NOMO-1 treated with dmso at 0.1 percent for 144 hours (cell line): ENCODE data around the gene PCDHGA7.
"Not testable (repeated sequence)": the region's sequence is repeated elsewhere in the genome, so short reads cannot be mapped to it uniquely, and the experiment has no call there.

Experiments used
- DNase-seq: peaks from one replicate; lab custom pipeline; 2025; ENCODE audit not compliant: unreplicated experiment; lab: John Stamatoyannopoulos, UW

The PCDHGA7 gene

DNA sequence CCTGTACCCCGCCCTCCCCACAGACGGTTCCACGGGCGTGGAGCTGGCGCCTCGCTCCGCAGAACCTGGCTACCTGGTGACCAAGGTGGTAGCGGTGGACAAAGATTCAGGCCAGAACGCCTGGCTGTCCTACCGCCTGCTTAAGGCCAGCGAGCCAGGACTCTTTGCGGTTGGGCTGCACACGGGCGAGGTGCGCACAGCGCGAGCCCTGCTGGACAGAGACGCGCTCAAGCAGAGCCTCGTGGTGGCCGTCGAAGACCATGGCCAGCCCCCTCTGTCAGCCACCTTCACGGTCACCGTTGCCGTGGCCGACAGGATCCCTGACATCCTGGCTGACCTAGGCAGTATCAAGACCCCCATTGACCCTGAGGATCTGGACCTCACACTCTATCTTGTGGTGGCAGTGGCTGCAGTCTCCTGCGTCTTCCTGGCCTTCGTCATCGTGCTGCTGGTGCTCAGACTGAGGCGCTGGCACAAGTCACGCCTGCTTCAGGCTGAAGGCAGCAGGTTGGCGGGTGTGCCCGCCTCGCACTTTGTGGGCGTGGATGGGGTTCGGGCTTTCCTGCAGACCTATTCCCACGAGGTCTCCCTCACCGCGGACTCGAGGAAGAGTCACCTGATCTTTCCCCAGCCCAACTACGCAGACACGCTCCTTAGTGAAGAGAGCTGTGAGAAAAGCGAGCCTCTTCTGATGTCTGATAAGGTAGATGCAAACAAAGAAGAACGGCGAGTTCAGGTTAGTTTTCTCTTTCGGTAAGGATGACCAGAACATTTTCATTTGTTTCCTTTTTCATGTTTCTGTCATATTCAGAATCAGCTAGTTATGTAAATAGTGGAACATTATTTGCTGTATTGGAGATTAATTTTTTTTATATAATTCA, 16.3 kb upstream of the PCDHGA7 start:
- no peak for DNase-seq

DNA sequence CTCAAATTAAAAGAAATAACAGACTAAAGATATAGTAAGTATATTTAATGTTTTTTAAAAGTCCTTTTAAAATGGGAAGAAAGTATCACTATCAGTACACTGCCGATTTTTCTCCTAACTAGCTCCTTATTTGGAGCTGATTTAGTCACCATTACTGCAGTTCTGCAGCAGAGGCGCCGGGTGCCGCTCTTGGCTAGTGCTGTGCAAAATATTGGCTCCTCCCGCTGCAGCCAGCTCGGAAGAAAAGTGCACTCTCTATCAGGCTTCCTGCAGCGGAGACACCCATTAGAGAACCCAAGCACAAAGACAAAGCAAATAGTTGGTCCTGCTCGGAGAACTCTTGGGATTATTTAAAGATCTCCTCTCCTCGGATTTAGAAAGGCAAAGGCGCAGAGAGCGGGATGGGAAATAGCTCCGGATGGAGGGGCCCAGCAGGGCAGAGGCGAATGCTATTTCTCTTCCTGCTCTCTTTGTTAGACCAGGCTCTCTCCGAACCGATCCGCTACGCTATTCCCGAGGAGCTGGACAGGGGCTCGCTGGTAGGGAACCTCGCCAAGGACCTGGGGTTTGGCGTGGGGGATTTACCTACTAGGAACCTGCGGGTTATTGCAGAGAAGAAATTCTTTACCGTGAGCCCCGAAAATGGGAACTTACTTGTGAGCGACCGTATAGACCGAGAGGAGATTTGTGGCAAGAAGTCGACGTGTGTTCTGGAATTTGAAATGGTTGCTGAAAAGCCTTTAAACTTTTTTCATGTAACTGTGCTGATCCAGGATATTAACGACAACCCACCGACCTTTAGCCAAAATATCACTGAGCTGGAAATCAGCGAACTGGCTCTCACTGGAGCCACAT, 12.3 kb upstream of the PCDHGA7 start, which contains the start of gene PCDHGB3:
TSS of gene PCDHGB3 (plus strand) at position 249 of the 855 bp plus-strand sequence. CDS start at position 402, 153 bp downstream.
- DNase-seq: peak; percentile 15

DNA sequence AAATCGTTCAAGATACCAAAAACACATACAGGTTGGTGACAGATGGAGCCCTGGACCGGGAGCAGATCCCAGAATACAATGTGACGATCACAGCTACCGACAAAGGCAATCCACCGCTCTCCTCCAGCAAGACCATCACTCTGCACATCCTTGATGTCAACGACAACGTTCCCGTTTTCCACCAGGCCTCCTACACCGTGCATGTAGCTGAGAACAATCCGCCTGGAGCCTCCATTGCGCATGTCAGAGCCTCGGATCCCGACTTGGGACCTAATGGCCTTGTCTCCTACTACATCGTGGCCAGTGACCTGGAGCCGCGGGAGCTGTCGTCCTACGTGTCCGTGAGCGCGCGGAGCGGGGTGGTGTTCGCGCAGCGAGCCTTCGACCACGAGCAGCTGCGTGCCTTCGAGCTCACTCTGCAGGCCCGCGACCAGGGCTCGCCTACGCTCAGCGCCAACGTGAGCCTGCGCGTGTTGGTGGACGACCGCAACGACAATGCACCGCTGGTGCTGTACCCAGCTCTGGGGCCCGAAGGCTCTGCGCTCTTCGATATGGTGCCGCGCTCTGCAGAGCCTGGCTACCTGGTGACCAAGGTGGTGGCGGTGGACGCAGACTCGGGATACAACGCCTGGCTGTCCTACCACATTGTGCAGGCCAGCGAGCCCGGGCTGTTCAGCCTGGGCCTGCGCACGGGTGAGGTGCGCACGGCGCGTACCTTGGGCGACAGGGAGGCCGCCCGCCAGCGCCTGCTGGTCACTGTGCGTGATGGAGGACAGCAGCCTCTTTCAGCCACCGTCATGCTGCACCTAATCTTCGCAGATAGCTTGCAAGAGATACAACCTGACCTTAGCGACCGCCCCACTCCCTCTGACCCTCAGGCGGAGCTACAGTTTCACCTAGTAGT, 10.7 kb upstream of the PCDHGA7 start:
- no peak for DNase-seq

DNA sequence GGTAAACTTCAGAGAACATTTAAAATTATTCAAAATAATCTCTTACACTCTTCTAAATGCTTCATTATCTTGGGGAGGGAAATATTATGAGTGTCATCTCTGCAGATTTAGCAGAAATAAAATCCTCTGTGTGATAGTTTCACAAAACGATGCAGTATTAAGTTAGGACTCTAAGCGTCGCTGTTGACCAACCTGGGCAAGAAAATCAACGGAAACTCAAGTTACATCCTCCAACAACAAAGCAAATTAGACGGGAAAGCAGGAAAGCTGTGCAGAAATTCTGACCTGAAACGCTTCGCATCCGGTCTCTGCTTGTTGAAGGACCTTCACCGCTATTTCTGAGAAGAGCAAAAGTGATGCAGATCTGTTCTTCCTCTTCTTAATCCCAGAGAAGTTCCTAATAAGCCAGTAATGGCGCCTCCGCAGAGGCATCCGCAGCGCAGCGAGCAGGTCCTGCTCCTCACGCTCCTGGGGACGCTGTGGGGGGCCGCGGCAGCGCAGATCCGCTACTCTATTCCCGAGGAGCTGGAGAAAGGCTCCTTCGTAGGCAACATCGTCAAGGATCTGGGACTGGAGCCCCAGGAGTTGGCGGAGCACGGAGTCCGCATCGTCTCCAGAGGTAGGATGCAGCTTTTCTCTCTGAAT, 8.7 kb upstream of the PCDHGA7 start, which contains the start of gene PCDHGA6:
TSS of gene PCDHGA6 (plus strand) at position 219 of the 645 bp plus-strand sequence. CDS start at position 412, 193 bp downstream.
- DNase-seq: no peak

GRCh38 chr5:141374627-141375026, 7.9 kb upstream of the PCDHGA7 start:
- DNase-seq: no peak

GRCh38 chr5:141375444-141376155, 6.9 kb upstream of the PCDHGA7 start:
- DNase-seq: not testable (repeated sequence)

DNA sequence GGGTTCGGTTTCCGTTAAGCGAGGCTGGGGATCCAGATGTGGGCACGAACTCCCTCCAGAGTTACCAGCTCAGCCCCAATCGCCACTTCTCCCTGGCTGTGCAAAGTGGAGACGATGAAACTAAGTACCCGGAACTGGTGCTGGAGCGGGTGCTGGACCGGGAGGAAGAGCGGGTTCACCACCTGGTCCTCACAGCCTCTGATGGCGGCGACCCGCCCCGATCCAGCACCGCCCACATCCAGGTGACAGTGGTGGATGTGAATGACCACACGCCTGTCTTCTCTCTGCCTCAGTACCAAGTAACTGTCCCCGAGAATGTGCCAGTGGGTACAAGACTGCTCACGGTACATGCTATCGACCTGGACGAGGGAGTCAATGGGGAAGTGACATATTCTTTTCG, 803 bp downstream of the PCDHGA7 start:
- DNase-seq: no peak

- no peak for DNase-seq
These were observed 2.1 kb downstream of the PCDHGA7 start for GRCh38 chr5:141384471-141385267.

DNA sequence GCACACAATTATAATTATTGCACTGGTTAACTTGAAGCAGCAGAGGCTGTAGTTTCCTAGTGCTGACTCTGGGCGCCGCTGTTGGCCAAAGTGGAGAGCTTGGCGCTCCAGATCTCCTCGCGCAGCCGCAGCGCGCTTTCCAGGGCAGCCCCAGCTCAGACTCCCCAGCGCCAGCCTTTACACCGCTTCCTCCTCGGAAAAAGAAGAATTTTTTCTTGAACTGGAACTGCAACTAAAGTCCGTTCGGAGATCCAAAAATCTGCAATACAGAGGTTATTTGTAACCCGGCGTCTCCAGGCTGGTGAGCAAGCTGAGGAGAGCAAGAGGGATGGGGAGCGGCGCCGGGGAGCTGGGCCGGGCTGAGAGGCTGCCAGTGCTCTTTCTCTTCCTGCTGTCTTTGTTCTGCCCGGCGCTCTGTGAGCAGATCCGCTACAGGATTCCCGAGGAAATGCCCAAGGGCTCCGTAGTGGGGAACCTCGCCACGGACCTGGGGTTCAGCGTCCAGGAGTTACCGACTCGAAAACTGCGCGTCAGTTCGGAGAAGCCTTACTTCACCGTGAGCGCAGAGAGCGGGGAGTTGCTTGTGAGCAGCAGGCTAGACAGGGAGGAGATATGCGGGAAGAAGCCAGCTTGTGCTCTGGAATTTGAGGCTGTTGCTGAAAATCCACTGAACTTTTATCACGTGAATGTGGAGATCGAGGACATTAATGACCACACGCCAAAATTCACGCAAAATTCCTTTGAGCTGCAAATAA, 5.2 kb downstream of the PCDHGA7 start, which contains the start of gene PCDHGB4:
TSS of gene PCDHGB4 (plus strand) at position 142 of the 755 bp plus-strand sequence. CDS start at position 329, 187 bp downstream.
- not testable (repeated sequence) for DNase-seq

GRCh38 chr5:141388661-141389060, 6.1 kb downstream of the PCDHGA7 start:
- DNase-seq: no peak

- no peak for DNase-seq
These were observed 6.9 kb downstream of the PCDHGA7 start for GRCh38 chr5:141389153-141390042.

GRCh38 chr5:141392429-141393198, 10.1 kb downstream of the PCDHGA7 start, which contains the start of gene PCDHGA8:
TSS of gene PCDHGA8 (plus strand) at chr5:141392633. CDS start at chr5:141392814, 181 bp downstream.
- no peak for DNase-seq

DNA sequence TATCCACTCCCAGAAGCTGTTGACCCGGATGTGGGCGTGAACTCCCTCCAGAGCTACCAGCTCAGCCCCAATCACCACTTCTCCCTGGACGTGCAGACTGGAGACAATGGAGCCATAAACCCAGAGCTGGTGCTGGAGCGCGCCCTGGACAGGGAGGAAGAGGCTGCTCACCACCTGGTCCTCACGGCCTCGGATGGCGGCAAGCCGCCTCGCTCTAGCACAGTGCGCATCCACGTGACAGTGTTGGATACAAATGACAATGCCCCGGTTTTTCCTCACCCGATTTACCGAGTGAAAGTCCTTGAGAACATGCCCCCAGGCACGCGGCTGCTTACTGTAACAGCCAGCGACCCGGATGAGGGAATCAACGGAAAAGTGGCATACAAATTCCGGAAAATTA, 10.7 kb downstream of the PCDHGA7 start:
- DNase-seq: no peak

DNA sequence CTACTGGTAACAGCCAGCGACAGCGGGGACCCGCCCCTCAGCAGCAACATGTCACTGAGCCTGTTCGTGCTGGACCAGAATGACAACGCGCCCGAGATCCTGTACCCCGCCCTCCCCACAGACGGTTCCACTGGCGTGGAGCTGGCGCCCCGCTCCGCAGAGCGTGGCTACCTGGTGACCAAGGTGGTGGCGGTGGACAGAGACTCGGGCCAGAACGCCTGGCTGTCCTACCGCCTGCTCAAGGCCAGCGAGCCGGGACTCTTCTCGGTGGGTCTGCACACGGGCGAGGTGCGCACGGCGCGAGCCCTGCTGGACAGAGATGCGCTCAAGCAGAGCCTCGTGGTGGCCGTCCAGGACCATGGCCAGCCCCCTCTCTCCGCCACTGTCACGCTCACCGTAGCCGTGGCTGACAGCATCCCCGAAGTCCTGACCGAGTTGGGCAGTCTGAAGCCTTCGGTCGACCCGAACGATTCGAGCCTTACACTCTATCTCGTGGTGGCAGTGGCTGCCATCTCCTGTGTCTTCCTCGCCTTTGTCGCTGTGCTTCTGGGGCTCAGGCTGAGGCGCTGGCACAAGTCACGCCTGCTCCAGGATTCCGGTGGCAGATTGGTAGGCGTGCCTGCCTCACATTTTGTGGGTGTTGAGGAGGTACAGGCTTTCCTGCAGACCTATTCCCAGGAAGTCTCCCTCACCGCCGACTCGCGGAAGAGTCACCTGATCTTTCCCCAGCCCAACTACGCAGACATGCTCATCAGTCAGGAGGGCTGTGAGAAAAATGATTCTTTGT, 12.1 kb downstream of the PCDHGA7 start:
- not testable (repeated sequence) for DNase-seq
